ENCODE data around the gene NELFCD. TPM values are rescaled to one million over a fixed set of nuclear protein-coding genes. Genes with fewer than 3 reads are reported as not detected.
A peak's percentile ranks its signal among the peaks of the same experiment; 100 is the strongest.
"Not testable (repeated sequence)": the region's sequence is repeated elsewhere in the genome, so short reads cannot be mapped to it uniquely, and the experiment has no call there.

The NELFCD gene, protein sequence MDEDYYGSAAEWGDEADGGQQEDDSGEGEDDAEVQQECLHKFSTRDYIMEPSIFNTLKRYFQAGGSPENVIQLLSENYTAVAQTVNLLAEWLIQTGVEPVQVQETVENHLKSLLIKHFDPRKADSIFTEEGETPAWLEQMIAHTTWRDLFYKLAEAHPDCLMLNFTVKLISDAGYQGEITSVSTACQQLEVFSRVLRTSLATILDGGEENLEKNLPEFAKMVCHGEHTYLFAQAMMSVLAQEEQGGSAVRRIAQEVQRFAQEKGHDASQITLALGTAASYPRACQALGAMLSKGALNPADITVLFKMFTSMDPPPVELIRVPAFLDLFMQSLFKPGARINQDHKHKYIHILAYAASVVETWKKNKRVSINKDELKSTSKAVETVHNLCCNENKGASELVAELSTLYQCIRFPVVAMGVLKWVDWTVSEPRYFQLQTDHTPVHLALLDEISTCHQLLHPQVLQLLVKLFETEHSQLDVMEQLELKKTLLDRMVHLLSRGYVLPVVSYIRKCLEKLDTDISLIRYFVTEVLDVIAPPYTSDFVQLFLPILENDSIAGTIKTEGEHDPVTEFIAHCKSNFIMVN
- 10 to 100 TPM; 25.9 to 28.2 TPM for total RNA-seq
- long read RNA-seq, donor 1, transcript NELFCD-213 (15 exons, 2,305 nt) = major isoform, 16 of 29 reads
- long read RNA-seq, donor 1, partial matches to known transcripts = 7 of 29 reads
- long read RNA-seq, donor 1, other reads (novel, unspliced or antisense) = 6 of 29 reads
- long read RNA-seq, donor 2, transcript NELFCD-213 (15 exons, 2,305 nt) = major isoform, 71 of 112 reads
- long read RNA-seq, donor 2, partial matches to known transcripts = 13 of 112 reads
- long read RNA-seq, donor 2, other reads (novel, unspliced or antisense) = 28 of 112 reads

DNA sequence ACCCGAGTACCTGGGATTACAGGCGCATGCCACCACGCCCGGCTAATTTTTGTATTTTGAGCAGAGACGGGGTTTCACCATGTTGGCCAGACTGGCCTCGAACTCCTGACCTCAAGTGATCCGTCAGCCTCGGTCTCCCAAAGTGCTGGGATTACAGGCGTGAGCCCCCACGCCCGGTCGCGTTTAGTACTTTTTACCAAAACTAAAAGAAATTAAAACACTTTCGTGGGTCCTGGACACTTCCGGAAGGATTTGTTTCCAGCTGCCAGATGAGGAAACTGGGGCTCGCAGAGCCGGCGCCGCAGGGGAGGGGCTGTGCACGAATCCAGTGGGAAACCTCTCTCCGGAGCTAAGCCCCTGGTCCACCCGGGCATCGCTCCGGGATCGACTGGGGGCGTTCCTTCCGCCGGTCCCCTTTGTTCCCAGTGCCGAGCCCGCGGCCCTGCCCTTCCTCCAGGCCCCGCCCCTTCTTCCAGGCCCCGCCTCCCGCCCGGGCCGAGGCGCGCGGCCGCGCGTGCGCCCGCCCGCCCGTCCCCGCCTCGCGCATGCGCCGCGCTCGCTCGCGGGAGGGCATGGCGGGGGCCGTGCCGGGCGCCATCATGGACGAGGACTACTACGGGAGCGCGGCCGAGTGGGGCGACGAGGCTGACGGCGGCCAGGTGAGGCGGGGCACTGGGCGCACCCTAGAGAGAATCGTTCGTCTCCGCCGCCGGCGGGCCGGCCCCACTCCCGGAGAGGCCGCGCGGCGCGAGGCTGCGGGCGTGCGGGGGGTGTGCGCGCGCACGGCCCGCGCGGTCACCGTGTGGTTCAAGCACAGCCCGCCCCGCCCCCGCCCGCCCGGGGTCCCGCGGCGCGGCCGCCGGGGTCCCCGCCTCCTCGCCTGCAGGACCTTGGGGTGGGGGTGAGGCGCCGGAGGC, at the start of gene NELFCD:
NELFCD (plus strand) TSS at position 546 of the 917 bp plus-strand sequence; CDS start at position 600, 54 bp downstream.
- intact Hi-C loops (cut with DNase I) = loop anchor here in 1 of 2 donors (10.0 kb wide), 1 partner anchor 86 kb away; no protein-coding TSS in a partner anchor
- DNase-seq (ENCODE audit: low spot score) = peak; percentile 95

DNA sequence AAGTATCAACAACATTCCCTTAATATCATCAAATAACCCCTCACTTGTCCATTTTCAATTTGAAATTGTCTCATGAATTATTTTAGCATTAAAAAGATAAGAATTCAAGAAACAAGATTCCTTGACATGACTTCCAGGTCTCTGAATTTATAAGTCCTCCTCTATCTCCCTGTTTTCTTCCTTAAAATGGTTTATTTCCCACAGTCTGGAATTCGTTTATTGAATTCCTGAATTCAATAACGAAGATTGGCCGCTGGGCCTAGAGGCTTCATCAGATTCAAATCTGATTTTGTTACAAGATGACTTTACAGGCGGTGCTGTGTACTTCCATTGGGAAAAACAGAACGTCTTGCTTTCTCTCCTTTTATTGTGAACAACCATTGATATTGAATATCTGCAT, 48.9 kb upstream of the NELFCD start:
- no peak for DNase-seq (ENCODE audit: low spot score)
- intact Hi-C loops (cut with DNase I) = no loop called here

DNA sequence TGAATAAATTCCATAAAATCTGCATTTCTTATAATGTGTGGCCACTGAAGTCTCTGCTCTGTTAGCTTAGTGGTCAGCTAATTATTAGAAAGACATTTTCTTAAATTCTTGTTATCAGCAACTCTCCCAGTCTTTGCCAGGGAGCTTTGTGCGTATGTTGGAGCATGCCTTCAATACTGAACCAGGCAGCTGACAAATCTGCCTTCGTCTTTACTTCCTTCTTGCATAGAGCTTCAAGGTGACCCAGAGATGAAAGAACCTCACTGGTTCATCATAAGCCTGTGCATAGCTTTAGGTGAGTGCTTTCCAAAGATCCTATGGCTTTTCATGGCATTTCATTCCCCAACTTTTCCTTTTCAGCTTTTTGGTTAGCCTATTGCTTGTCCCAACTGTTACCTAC, 43.0 kb upstream of the NELFCD start:
- intact Hi-C loops (cut with DNase I) = no loop called here
- DNase-seq (ENCODE audit: low spot score) = no peak

DNA sequence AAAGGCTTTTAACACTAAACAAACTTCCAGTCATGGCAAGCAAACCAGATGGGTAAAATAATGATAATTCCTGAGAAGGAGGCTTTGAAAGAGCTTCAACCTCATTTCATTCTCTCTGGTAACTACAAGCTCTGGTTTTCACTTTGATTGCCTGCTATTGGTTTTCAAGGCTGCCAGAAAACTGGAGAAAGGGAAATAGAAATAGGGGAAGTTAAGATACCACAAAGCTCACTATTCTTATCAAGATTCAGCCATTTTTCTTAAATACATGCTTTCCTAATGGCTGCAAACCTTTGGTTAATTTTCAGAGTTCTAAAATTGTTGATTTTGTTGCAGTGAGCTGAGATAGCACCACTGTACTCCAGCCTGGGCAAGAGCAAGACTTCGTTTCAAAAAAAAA, 42.5 kb upstream of the NELFCD start:
- DNase-seq (ENCODE audit: low spot score) = no peak
- intact Hi-C loops (cut with DNase I) = no loop called here

DNA sequence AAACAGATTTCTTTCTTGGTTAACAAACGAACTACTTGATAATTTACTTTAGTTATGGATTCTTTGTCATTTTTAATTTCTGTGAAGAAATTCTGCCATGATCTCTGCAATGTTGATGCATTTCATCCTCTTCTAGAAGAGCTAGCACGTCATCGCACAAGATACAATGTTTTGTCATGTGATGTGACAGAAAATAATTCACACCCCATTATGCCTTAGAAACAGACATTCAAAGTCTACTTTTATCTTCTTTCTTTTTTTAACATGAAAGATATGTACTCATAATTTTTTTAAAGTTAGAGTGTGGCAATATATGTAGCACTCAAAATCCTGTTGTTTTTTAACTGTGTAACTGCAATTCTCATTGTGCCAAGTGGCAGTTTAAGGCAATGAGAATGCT, 39.6 kb upstream of the NELFCD start:
- no peak for DNase-seq (ENCODE audit: low spot score)
- intact Hi-C loops (cut with DNase I) = no loop called here

DNA sequence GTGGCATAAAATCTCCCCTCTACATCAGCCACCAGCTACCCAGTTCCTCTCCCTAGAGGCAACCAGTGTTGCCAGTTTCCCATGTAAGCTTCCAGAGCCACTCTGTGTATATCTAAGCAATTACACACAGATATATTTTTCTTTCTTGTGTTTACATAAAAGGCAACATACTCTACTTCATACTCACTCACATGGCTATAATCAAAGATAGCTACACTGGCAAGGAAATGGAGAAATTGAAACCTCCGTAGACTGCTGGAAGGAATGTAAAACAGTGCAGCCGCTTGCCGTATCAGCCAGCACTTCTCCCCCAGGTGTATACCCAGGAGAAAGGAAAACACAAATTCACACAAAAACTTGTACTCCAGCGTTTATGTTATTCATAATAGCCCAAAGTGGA, 38.5 kb upstream of the NELFCD start:
- intact Hi-C loops (cut with DNase I) = no loop called here
- no peak for DNase-seq (ENCODE audit: low spot score)

DNA sequence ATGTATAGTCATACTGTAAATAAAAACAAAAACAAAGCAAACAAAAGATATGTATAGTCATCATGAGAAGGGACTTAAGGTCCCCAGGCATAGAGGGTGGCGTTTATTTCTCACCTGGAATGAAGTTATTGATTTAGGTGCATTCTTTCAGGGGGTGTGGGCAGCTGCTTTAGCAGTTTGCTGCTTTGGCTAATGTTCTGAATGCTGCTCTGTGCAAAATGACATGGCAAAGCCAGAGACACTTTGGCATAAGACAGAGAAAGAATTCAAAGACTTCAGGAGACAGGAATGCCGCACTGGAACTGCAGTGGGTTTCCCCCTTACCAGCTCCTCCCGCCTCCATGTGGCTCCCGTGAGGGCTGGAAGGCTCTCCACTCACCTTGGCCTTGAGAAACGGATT, 36.4 kb upstream of the NELFCD start:
- DNase-seq (ENCODE audit: low spot score) = no peak

DNA sequence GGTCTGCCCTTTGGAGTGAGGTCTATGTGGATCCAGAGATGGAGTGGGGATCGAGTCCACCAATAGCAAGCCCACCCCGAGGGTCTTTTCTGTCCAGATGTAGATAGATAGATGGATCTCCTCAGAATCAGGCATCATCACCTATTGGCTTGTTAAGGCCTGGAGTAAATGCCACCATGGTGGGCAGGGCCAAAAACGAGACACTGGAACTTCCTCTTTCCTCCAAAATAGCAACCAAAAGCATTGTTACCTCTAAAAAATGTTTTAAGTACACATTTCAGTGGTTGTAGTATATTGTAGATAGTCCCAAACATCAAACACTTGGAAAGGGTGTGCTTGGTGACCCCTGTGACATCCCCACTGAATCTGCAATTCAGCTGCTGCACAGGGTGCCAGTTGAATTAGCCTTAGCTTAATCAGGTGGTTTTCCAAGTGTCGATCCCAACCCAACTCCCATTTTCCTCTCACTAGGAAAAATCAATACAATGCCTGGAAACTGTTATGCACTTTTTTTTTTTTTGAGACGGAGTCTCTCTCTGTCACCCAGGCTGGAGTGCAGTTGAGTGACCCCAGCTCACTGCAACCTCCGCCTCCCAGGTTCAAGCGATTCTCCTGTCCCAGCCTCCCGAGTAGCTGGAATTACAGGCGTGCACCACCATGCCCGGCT, 35.0 kb upstream of the NELFCD start:
- intact Hi-C loops (cut with DNase I) = no loop called here
- DNase-seq (ENCODE audit: low spot score) = no peak

More for the DNA sequence above, 36.4 kb upstream of the NELFCD start:
- intact Hi-C loops (cut with DNase I) = no loop called here

DNA sequence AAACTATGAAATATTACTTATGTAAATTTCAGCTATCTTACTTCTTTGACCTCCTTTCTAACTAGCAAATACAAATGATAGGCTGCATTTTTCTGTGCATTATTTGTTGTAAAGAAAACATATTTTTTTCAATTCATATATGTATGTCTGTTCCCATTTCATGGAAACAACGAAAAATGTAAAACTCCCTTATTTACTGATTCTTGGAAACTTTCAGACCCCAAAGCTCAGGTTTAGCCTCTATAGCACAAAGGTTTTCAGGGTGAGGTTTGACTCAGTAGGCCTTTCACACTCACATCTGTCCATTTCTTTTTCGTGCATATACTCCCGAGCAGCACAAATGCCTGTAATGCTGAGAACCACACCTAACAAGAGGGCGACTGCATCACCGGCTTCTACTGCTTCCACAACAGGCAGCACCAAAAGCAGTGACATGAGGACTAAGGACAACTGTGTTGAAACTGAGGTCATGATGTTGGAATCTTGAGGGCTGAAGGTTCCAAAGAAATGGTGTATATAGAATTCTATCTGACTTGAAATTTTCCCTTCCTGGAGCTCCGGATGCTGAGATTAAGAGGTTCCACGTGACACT, 33.2 kb upstream of the NELFCD start:
- intact Hi-C loops (cut with DNase I); DNase-seq (ENCODE audit: low spot score): not testable (repeated sequence)

DNA sequence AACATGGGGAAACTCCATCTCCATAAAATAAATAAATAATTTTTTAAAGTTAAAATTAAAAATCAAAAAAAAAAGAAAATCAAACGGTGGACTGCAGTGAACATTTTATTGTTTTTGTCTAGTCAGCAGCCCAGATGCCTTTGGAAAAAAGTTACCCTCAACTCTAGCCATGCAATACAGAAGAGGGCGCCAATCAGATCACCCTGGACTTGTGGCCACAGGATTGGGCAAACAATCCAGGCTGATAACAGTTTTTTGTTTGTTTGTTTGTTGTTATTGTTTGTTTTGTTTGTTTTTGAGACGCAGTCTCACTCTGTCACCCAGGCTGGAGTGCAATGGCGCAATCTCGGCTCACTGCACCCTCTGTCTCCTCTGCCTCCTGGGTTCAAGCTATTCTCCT, 30.5 kb upstream of the NELFCD start:
- intact Hi-C loops (cut with DNase I) = no loop called here
- no peak for DNase-seq (ENCODE audit: low spot score)

DNA sequence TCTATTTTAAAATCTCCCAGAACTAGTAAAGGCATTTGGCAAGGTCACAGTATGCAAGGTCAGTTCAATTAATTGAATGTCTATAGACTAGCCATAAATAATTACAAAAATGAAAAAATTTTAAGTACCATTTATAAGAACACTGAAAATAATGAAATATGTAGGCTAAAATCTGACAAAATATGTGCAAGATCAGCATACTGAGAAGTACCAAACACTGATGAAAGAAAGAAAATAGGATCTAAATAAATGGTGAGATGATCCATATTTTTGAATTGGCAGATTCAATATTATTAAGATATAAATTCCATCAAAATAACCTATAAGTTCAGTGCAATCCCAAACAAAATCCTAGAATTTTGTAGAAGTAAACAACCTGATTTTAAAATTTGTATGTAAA, 28.0 kb upstream of the NELFCD start:
- intact Hi-C loops (cut with DNase I) = no loop called here

DNA sequence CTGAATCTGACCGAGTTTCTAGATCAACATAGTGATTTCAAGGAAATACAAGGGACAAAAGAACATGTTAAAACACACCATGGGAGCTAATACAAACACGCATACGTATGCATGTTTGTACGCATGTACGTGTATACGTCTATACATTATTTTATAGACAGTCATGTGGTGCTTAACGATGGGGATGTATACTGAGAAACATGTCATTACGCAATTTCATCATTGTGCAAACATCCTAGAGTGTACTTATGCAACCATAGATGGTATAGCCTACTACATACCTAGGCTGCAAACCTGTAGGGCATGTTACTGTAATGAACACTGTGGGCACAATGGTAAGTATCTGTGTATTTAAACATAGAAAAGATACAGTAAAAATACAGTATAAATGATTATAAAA, 25.0 kb upstream of the NELFCD start:
- intact Hi-C loops (cut with DNase I) = no loop called here
- no peak for DNase-seq (ENCODE audit: low spot score)

More for the DNA sequence above, 28.0 kb upstream of the NELFCD start:
- DNase-seq (ENCODE audit: low spot score) = no peak

DNA sequence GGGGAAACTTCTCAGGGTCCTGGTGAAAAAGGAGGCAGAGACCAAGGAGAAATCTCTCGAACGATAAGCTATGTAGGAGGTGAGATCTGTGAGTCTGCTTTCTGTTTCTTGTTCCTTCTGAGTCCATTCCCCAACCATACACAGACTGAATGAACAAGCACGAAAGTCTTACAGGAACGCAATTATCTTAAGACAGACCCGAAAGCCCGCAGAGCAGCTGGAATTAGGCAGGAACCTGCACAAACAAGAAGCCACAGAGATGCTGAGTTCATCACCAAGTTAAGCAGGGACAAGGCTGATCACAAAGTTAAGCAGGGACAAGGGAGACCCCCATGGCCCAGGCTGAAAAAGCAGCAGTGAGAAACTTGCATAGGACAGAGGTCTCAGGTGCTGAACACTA, 21.4 kb upstream of the NELFCD start:
- DNase-seq (ENCODE audit: low spot score) = peak; percentile 15
- intact Hi-C loops (cut with DNase I) = no loop called here

DNA sequence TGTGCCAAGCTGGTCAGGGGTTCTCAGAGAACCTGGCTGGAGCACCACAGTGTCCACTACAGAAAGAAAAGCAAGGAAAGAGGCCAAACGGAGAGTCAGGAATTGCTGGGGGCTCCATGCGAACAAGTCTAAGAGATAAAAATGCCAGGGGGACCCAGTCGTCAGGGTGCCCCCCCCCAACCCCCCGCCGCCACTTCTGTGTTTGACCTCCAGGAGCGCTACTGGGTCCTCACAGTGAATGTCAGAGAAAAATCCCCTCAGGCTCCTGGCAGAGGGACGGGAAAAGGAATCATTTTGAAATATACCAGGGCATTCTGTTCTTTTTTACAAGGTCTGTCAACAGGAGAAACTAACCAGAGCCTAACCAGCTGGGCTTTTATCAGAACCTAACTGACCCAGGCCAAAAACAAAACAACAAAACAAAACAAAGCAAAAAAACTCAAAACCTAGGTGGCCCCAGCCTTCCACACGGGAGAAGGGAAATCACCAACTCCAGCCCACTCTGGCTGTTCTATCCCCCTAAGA, 17.9 kb upstream of the NELFCD start:
- no peak for DNase-seq (ENCODE audit: low spot score)

DNA sequence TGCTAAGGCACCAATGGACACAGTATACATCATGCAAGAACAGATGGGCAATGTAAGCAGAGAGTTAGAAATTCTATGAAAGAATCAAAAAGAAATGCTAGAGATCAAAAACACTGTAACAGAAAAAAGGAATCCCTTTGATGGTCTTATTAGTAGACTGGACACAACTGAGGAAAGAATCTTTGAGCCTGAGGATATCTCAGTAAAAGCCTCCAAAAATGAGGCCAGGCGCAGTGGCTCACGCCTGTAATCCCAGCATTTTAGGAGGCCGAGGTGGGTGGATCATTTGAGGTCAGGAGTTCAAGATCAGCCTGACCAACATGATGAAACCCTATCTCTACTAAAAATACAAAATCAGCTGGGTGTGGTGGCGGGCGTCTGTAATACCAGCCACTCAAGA, 17.1 kb upstream of the NELFCD start:
- DNase-seq (ENCODE audit: low spot score); intact Hi-C loops (cut with DNase I): not testable (repeated sequence)

More for the DNA sequence above, 17.9 kb upstream of the NELFCD start:
- intact Hi-C loops (cut with DNase I) = no loop called here

DNA sequence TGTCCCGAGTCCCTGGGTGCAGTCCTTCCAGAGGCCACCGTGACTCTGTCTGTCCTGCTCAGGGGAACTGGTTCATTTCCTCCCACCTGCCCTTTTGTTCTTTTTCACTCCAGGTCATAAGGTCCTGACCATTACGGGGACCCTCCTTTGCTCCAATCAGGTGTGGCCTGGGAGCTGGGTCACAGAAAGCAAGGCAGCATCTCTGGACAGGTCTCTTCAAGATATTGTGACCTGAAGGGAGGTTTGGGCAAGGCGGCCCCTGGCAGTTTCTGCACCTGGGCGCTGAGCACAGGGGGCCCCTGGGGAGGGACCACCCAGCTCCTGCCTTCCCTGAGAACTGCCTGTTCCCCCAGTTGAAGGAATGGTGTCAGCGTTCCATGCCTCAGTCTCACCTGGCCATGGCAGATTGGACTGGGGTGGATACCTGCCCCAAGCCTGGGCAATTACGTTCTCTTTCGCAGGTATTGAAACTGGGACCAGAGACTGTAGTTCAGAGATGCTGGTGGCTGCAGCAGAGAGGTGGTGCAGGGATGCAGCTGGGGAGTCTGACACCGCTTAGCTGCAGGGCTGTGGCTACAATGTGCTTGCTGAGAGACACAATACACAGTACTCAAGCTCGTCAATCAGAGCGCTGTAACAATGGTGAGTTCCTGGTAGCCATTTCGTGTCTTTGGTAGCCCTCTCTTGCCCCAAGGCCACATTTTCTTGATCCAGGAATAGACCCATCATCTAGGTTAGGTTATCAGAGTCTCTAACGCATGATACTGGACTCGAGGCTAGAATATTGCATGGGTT, 15.6 kb upstream of the NELFCD start:
- intact Hi-C loops (cut with DNase I) = no loop called here
- peak; percentile 37 for DNase-seq (ENCODE audit: low spot score)

DNA sequence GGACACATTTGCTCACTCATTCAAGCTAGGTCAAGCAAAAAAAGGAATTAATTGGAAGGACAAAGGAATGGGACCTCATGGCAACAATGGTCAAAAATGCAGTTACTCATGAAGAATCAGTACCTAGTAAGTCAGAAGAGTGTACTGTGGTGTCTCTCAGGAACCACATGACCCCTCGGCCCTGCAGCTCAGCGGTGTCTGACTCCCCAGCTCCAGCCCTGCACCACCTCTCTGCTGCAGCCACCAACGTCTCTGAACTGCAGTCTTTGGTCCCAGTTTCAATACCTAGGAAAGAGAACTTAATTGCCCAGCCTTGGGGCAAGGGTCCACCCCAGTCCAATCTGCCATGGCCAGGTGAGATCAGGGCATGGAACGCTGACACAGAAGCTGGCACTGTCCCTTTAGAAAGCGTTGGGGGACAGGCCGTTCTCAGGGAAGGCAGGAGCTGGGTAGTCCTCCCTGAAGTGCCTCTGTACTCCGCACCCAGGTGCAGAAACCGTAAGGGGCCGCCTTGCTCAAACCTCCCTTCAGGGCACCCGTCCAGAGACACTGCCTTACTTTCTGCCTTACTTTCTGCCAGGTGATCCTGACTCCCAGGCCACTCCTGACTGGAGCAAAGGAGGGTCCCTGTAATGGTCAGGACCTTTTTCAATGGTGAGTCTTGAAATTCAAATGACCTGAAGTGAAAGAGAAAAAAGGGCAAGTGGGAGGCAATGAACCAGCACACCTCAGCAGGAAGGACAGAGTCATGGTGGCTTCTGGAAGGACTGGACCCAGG, 13.2 kb upstream of the NELFCD start:
- peak; percentile 72 for DNase-seq (ENCODE audit: low spot score)
- intact Hi-C loops (cut with DNase I) = no loop called here

Data from posterior vena cava (tissue), 2 donors.